WERI-Rb-1 (cell line): ENCODE data around the gene GJB2.

Experiments used
- DNase-seq: peaks from one replicate; pipeline ENCODE4 v3.0.0-alpha.2; 2020
- H3K27ac ChIP-seq: fragments of 250-450 bp; sonication (Bioruptor Pico); 2 replicates; pipeline ENCODE4 v1.5.1; 2020; ENCODE audit warnings: mild to moderate bottlenecking, moderate library complexity
- H3K27me3 ChIP-seq: fragments of 250-450 bp; sonication (Bioruptor Pico); 2 replicates; pipeline ENCODE4 v1.5.1; 2021; ENCODE audit warnings: mild to moderate bottlenecking, low read depth, moderate library complexity; ENCODE audit not compliant: insufficient read depth, severe bottlenecking
- H3K36me3 ChIP-seq: fragments of 250-450 bp; sonication (Bioruptor Pico); 2 replicates; pipeline ENCODE4 v1.5.1; 2020; ENCODE audit warnings: mild to moderate bottlenecking, moderate library complexity
- H3K4me3 ChIP-seq: 2 replicates; pipeline ENCODE4 v1.5.1; 2011; ENCODE audit warnings: low read depth, mild to moderate bottlenecking, control low read depth, low read length
- H3K9me3 ChIP-seq: fragments of 250-450 bp; sonication (Bioruptor Pico); 2 replicates; pipeline ENCODE4 v1.5.1; 2021; ENCODE audit warnings: mild to moderate bottlenecking, moderate library complexity; ENCODE audit not compliant: severe bottlenecking
- CTCF ChIP-seq: IDR thresholded peaks from 2 replicates; pipeline ENCODE4 v1.5.1; 2011; ENCODE audit warnings: low read depth, mild to moderate bottlenecking, control low read depth, inconsistent platforms, low read length

The GJB2 gene

DNA sequence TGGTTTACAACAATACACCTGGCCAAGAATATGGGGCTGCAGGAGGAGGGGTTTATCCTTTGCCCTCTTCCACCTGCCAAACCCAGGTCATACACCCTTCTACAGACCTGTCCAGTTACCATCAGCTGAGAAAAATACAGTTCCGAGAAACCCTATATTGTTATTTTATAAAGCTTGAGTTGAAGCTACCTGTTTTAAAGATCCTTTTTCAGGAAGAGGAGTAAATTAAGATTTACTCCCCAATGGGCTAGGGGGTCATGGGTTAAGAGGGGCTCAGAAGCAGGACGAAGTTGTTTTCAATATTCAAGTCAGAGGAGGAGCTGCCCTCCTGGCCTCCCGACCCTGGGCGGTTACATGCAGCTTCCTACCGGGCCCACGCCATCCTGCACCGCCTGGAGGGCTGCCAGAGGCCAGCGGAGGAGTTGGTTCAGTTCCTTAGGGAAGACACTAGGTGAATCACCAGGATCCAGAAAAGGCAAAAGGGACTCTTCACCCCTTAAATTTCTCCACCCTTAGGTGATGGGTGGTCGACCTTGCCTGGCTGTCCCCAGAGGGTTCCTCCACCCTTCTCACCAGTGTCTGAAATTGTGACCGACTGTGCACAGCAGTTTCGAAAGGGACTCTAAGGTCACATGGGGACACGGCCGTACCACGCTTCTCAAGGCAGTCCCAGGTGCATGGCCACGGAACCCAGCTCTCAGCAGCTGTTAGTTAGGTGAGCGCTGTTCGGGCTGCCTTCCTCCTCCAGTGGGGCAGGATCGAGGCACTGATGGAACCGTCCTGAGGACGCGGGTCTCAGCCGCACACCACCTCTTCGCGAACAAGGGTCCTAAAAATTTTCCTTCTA is 1.2 kb downstream of the GJB2 start:
- Histone ChIP-seq H3K4me3 (no peak overlapping the region), H3K36me3 (no peaks in the 10 kb centered on the region), H3K9me3 (peaks cover 11% of the 10 kb centered on the region), H3K27me3 (peaks cover 98% of the 10 kb centered on the region), H3K27ac (no peak overlapping the region)
- TF ChIP-seq CTCF, result no peak
- no peak for DNase-seq

DNA sequence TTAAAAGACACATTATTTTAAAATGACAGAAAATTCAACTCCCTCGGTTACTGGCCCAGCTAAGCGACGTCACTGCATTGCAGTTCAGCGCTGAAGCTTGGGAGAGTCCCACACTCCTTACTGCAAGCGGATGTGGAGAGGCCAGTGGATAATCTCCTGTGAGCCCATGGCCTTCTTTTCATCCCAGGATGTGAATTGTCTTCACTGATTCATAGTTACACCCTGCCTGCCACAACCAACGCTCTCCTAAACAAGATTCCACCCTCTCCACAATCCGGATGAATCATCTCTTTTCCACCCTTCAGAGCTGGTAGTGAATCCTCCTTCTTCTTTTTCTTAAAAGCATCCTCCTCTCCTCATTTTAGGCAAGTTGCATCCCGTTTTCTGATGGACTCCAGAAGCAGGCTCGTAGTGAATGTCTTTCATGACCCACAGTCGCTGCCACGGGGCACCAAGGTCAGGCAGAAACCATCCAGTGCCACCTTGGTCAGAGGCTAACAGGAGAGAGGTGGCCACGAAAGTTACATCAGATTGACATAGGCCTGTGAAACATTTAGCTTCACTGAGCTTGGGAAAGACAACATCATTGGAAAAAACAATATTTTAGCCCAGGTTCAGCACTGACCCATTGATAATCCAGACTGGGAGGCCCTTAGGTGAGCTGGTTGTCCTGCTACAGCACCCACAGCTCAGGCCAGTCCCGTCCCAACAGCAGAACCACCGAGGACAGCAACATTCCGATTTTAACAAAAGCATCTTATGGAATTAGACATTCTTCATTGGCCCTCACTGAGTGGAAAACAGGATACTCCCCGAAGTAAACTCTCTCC is 2.0 kb downstream of the GJB2 start:
- H3K4me3 ChIP-seq, result no peak overlapping the region
- H3K9me3 ChIP-seq, result peaks cover 11% of the 10 kb centered on the region
- H3K27ac ChIP-seq, result no peak overlapping the region
- no peak for TF ChIP-seq CTCF
- DNase-seq, result no peak
- no peaks in the 10 kb centered on the region for H3K36me3 ChIP-seq
- H3K27me3 ChIP-seq, result peaks cover 98% of the 10 kb centered on the region

DNA sequence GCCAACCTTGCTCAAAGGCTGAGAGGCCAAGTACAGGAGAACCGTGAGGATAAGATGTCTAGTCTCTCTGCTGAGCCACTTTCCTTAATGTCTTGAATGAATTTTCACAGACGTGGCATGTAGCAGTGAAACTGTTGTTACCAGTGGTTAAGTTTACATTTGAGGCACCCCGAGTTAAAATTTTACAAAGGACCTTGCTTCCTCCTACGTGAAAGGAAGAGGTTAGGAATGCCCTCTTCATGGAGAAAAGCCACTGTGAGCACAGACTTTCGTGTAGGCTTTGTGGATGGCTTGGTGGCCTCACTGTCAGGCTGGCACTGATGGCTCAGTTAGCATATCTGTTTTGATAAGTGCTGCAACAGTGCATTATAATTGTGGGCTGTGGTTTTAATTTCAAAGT is 2.7 kb downstream of the GJB2 start:
- Histone ChIP-seq H3K9me3 (peaks cover 11% of the 10 kb centered on the region), H3K27me3 (peaks cover 98% of the 10 kb centered on the region), H3K4me3 (no peak overlapping the region), H3K27ac (no peak overlapping the region), H3K36me3 (no peaks in the 10 kb centered on the region)
- TF ChIP-seq CTCF, result no peak
- no peak for DNase-seq

- peak; percentile 53 for TF ChIP-seq CTCF
- Histone ChIP-seq H3K9me3 (peaks cover 11% of the 10 kb centered on the region), H3K36me3 (no peaks in the 10 kb centered on the region), H3K27ac (no peak overlapping the region), H3K4me3 (no peak overlapping the region), H3K27me3 (peaks cover 98% of the 10 kb centered on the region)
- peak; percentile 53 for DNase-seq
These were observed 3.8 kb downstream of the GJB2 start for GRCh38 chr13:20188667-20189553.

GRCh38 chr13:20186771-20187170 is 6.0 kb downstream of the GJB2 start:
- no peak overlapping the region for H3K4me3 ChIP-seq
- TF ChIP-seq CTCF, result no peak
- DNase-seq, result no peak
- peaks cover 11% of the 10 kb centered on the region for H3K9me3 ChIP-seq
- peaks cover 96% of the 10 kb centered on the region for H3K27me3 ChIP-seq
- no peak overlapping the region for H3K27ac ChIP-seq
- H3K36me3 ChIP-seq, result no peaks in the 10 kb centered on the region
